Measurements from ENCODE around the gene EIF3D.
A peak's percentile ranks its signal among the peaks of the same experiment; 100 is the strongest.

Gene EIF3D

GRCh38 chr22:36461665-36462649 is 67.0 kb downstream of the EIF3D start:
- Histone ChIP-seq H3K4me3 (ENCODE audit: low read depth in 1 of 5, low read length in 5 of 5) (no peak overlapping the region), H3K27ac (ENCODE audit: low read depth, low read length) (peak overlapping the region; percentile 60), H3K9ac (ENCODE audit: low read length in 5 of 5) (peak overlapping the region in 1 of 5 donors; percentile 45), H3K36me3 (ENCODE audit: control insufficient read depth in 5 of 5, insufficient read depth in 5 of 5, low read length in 5 of 5) (peaks cover 0 to 9% (median 6%) of the 10 kb centered on the region in 5 donors), H3K27me3 (ENCODE audit: control insufficient read depth in 5 of 5, insufficient read depth in 4 of 5, low read length in 5 of 5) (no peaks in the 10 kb centered on the region), H3K4me1 (ENCODE audit: control insufficient read depth in 5 of 5, insufficient read depth in 5 of 5, low read length in 5 of 5) (peaks cover 13 to 62% (median 46%) of the 10 kb centered on the region in 5 donors), H3K9me3 (ENCODE audit: control insufficient read depth in 5 of 5, low read length in 5 of 5) (no peaks in the 10 kb centered on the region)

All from subcutaneous abdominal adipose tissue (tissue), 5 donors.